HG02571 (cell line): ENCODE measurements around the gene EPN3.

Experiments
- ATAC-seq: cut with Tn5 transposase; IDR thresholded peaks from one replicate; pipeline ENCODE4 v1.9.1; 2021; ENCODE audit warnings: mild to moderate bottlenecking, moderate library complexity; ENCODE audit not compliant: unreplicated experiment

EPN3 gene

DNA sequence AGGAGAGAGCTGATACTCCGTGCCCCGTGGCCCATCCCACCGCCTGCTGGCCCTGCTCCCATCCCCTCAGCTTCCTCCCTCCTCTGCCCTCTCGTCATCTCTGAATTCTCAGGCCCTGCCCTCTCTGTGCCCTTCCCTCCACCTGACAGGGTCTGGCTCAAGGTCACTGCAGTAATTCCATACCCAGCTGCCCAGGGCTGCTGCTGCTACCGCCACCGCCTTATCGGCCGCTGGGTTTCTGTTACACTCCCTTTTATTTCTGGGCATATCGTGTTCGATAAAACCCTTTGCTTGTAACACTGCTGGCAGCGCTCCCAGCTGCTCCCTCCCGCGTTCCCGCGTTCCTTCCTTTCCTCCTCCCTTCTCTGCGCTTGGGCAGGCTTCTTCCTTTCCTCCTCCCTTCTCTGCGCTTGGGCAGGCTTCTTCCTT lies 1.2 kb downstream of the EPN3 start:
- no peak for ATAC-seq

DNA sequence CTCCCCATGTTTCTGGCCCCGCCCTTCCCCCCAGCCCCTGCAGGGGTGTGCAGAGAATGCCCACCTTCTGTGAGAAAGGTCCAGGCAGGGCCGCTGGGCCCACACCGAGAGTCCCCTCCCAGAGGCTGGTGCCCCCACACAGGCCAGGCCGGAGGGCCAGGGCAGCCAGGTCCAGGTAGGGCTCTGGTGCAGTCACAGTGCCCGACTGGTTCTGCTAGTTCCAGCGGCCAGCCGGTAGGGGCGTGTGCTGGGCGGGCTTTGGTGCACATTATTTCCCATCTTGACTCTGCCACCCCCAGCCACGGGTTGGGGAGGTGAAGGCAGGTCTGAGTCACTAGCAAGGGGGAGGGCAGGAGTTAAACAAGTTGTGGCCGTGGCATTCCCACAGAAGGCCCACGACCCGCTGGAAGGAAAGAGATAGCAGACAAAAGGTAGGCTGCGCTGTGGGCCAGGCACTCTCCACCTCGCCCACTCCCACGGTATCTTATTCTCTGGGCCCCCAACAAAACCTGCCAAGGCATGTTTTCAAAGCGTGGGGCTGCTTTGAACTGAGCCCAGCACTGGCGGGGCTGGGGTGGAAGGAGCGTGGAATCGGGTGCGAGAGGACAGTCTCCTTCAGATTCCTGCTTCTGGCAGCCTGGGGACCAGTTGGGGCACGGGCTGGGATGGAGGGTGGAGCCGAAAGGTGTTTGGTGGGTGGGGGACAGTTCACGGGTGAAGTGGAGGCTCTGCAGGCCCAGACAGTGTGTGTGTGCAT lies 1.9 kb downstream of the EPN3 start:
- no peak for ATAC-seq

DNA sequence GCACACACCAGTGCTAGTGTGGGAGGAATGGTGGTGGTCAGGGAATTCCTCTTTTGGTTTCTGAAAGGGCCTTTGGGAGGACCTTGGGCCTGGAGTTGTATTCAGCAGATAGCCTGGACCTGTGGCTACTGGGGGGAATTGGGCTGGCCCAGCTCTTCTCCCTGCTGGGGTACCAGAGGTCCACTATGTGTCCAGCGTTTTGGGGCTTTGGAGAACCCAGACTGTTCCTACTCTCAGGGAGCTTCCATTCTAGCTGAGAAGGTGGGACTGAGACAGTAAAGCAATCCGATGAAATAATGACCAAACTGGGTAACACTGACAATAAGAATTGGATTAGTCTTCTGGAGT lies 2.4 kb downstream of the EPN3 start:
- no peak for ATAC-seq

DNA sequence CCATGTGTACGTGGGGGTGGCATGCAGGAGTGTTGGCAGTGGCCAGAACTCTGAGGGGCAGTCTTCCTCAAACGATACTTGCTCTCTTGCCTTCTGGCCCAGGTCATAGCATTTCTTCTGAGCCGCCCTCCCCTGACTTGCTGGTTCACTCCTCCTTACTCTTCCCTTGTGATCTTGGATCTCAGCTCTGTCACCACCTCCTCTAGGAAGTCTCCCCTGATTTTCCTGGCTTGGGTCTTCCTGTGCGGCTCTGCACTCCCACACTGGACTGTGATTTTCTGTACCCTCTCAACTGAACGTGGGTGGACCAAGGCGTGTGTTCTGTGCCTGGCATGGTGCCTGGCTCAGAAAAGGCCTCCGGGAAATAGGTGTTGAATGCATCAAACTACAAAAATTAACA lies 2.9 kb downstream of the EPN3 start:
- ATAC-seq: no peak

DNA sequence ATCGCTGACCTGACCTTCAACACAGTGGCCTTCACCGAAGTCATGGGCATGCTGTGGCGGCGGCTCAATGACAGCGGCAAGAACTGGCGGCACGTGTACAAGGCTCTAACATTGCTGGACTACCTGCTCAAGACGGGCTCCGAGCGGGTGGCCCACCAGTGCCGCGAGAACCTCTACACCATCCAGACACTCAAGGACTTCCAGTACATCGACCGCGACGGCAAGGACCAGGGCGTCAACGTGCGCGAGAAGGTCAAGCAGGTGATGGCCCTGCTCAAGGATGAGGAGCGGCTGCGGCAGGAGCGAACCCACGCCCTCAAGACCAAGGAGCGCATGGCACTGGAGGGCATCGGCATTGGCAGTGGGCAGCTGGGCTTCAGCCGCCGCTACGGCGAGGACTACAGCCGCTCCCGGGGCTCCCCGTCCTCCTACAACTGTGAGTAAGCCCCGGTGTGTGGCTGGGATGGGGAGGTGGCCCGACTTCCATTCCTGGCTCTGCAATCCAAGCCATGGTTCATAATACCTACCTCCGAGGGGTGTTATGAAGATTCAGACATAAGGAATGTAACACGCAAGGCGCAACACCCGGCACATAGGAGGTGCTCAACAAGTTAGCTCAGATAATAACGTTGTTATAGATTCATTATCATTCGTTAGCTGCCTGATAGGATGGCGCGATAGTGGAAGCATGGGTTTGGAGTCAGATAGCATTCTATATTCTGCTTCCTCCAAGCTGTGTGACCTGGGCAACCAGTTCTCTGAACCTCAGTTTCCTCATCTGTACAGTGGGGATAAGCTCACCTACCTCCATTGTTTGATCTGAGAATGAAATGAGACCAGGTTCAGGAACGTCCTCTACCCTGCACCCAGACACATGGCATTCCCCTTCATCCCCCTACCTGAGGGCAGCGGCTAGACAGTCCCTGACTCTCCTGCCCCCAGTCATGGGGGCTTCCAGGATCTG lies 4.4 kb downstream of the EPN3 start:
- ATAC-seq: no peak

DNA sequence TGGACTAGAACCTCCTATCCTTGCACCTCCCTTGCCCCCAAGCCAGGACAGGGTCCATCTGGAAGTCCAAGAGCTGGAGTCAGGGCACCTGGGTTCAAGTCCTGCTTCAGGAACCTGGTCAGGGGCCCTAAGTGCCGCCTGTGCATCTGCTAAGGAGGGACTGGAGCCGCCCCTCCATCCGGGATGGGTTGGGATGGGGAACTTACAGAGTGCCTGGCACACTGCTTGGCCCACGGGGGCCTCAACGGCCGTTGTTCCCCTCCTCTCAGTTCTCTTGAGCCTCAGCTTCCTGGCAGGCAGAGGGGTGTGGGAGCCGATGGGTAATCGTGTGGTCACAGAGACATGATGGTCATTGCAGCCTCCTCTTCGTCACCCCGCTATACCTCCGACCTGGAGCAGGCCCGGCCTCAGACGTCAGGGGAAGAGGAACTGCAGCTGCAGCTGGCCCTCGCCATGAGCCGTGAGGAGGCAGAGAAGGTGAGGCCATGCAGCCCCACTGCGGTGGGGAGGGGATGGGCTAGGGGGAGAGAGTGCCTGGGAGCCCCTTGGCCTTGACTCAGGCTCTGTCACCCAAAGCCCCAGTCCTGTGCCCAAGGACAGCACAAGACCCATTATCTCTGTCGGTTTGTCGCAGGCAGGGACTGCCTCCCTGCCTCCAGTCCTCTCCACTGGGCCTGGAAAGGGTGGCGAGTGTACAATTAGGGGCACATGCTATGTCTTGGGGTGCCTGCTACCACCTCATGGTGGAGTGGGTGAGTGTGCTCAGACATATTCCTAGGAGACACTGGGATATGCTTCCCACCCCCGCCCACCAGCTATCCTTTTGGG lies 5.4 kb downstream of the EPN3 start:
- no peak for ATAC-seq

DNA sequence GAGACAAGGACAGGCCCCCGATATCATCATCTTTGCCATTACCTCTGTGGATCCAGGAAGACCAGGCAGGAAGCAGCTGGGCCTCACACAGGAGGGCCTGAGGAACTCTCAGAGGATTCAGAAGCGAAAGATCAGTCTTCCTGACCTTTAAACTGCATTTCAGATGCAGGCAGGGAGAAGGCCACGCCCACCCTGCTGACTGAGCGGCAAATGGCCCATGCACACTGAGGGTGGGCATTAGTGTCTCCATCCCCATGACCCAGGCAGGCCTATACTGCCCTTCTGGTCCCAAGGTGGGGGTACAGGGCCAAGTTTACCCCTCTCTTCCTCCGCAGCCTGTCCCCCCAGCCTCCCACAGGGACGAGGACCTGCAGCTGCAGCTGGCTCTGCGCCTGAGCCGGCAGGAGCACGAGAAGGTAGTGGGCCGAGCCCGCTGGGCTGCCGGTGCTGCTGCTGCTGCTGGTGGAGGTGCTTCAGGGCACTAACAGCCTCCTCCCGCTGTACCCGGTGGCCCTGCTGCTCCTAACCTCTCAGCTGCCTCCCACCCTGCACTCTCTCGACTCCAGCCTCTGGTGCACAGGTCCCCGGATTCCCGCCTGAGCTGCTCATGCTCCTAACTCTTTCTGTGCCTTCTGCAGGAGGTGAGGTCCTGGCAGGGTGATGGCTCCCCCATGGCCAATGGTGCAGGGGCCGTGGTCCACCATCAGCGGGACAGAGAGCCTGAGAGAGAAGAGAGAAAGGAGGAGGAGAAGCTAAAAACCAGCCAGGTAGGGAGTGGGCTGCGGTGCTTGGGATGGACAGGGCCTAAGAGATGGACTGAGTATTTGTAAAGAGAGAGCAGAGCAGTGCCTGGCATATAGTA lies 6.2 kb downstream of the EPN3 start:
- no peak for ATAC-seq

DNA sequence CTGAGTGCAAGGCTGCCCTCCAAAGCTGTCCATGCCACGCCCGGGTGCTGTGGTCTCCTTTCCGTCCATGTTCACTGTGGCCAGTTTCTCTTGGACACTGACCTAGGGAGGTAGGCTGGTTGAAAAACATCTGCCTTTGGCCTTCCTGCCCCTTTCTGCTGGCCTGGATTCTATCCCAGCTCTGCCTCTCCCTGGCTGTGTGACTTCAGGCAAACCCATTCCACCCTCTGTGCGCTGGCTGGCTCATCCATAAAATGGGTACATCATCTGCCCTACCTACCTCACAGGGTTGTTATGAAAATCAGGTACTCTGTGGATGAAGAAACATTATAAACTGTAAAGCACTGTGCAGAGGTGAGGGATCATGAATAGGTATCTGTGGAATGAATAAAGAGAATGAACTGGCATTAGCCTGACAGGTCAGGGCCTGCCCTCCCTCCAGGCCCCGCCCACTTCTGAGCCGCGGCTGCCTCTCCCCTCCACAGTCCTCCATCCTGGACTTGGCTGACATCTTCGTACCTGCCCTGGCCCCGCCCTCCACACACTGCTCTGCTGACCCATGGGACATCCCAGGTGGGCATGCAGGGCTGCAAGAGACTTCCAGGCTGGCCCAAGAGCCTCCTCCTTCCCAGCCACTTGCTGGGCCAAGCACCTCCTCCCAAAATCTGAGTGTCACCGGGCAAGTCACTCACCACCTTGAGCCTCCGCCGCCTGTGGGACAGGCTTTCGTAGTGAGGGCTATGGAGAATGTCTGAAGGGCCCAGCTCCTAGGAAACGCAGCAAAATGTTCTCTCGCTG lies 7.4 kb downstream of the EPN3 start:
- no peak for ATAC-seq

DNA sequence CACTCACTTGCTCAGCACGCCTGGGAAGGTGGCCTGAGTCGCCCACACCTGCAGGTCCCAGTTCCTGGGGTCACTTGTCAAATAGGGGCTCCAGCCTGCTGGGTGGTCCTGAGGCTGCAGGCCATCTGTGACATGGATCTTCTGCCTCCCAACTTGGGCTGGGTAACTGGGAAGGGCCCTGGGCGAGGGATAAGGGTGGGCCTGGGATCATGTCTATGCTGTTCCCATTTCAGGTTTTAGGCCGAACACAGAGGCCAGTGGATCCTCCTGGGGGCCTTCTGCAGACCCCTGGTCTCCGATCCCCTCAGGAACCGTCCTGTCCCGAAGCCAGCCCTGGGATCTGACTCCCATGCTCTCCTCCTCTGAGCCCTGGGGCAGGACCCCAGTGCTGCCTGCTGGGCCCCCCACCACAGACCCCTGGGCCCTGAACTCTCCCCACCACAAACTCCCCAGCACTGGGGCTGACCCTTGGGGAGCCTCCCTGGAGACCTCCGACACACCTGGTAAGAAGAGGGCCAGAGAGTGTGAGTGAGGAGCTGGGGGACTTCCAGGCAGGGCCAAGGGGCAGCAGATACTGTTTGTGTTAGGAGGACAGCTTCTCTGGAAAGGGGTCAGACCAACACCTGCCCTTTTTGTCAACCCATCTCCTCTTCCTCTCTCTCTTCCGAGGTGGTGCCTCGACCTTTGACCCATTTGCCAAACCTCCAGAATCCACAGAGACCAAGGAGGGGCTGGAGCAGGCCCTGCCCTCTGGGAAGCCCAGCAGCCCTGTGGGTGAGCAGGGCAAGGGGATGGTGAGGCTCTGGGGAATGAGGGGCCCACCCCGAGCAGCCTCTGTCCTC lies 8.2 kb downstream of the EPN3 start:
- no peak for ATAC-seq

DNA sequence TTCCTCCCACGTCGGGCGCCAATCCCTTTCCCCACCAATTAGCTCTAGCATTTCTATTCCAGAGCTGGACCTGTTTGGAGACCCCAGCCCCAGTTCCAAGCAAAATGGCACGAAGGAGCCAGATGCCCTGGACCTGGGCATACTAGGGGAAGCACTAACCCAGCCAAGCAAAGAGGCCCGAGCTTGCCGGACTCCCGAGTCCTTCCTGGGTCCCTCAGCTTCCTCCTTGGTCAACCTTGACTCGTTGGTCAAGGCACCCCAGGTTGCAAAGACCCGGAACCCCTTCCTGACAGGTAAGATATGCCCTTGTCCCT lies 8.8 kb downstream of the EPN3 start:
- ATAC-seq: no peak

DNA sequence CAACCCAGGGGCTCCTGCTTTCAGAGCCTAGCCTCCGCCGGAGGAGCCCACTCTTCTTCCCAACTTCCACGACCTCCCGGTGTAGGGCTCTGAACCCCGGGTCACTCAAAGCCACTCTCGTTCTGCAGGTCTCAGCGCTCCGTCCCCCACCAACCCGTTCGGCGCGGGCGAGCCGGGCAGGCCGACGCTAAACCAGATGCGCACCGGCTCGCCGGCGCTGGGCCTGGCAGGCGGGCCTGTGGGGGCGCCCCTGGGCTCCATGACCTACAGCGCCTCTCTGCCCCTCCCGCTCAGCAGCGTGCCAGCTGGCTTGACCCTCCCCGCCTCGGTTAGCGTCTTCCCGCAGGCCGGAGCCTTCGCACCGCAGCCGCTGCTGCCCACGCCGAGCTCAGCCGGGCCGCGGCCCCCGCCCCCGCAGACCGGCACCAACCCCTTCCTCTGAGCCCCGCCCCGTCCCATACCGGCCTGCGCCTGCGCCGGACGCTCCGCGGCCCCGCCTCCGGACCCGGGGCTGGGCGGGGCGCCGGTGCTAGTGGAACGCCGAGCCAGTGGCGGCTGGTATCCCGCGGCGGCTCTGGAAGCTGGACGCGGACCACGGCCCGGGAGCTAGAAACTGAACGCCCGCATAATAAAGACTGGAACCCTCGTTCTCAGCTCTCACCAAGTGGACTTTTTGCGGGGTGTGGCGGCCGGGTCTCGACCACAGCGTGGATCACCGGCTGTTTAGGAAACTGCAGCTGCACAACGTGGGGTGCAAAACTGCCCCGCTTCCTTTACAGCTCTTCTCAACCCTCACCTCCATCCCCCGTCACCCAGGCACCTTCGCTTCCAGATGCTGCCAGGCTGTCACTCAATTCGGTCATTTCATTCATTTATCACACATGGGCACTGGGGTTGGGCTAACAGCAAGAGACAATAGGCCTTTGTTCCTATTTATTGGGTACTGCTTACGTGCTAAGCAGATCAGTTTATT lies 9.5 kb downstream of the EPN3 start:
- peak; percentile 75 for ATAC-seq

DNA sequence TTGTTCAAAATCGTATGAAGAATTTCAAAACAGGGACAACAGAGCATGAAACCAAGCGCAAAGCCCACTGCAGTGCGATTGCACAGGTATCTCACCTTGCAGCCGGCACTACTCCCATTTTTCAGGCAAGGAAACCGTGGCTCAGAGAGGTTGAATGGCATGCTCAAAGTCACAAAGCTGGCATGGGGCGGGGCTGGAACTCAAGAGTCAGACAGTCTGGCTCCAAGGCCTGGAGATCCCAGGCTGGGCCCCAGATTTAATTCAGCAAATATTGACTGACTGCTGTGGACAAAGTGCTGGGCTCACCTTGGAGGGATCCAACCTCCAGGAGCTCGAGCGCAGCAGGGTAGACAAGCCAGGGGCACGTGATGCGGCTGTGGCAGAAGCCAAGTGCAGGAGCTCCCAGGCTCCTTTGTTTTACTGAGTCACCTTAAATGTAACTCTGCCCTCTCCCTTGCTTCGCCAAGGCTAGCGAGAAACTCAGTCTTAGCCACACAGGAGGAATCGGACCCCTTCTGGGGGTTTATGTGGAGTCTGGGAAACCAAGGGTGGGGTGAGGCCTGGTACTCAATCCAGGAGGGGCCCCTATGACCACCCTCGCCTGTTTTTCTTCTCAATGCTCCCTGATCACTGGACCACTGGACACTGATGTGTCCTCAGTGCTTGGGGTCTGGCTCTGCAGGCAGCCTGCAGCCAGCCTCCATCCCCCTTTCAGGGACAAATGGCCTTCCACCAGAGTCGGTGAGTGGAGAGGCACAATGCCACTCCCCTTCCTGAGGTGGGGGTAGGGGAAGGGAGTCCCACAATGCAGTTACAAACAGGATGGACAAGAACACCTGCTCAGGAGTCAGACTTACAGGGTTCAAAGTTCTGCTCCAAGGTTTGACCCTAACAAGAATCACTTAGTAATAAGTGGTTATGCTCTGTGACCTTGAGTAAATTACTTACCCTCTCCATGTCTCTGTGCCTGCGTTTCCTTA lies 10.6 kb downstream of the EPN3 start:
- ATAC-seq: no peak

DNA sequence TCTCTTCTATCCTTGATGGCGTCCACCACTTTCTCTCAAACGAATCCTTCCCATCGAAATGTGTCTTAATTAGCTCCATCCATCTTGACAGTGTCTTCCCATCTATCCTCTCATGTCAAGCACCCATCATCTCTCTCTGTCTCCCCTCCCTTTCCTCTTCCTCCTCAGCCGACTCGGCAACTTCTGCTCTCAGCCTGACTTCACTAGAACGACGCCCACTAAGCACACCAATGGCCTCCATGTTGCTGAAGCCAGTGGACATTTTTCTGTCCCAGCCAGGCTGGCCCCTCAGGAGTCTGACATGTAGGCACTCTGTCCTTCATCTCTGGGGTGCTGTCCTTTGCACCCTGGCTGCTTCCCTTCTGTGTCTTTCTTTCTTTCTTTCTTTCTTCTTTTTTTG lies 12.0 kb downstream of the EPN3 start:
- no peak for ATAC-seq

DNA sequence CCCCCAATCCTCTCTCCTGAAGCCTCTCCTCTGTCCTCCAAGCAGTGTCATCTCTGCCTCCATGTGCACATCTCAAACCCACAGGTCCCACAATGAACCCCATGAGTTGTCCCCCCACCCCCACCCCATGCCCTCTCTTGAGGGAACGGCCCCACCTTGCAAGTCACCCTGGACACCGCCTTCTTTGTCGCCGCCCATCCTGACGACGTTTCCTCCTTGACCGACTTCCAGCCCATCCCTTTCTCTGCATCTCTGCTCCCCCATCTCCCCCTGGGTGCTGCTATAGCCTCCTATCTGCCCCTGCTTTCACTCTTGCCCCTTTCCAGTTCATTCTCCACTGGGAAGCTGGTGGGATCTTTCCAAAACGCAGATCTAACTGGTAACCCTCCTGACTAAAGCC lies 12.8 kb downstream of the EPN3 start:
- no peak for ATAC-seq

DNA sequence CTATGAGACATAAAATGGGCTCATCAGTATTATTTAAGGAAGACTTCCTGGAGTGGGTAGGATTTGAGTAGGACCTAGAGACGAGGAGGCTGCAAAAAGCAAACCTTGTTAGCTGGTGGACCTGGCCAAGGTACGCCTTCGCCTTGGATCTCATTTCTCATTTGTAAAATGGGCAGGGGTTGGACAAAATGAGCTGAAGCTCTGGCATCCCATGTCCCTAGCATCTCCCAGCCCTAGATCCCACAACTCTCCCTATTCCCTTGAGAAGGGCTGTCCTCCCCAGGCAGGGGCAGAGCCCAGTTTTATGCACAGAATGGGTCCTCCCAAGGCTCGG lies 14.1 kb downstream of the EPN3 start:
- no peak for ATAC-seq

DNA sequence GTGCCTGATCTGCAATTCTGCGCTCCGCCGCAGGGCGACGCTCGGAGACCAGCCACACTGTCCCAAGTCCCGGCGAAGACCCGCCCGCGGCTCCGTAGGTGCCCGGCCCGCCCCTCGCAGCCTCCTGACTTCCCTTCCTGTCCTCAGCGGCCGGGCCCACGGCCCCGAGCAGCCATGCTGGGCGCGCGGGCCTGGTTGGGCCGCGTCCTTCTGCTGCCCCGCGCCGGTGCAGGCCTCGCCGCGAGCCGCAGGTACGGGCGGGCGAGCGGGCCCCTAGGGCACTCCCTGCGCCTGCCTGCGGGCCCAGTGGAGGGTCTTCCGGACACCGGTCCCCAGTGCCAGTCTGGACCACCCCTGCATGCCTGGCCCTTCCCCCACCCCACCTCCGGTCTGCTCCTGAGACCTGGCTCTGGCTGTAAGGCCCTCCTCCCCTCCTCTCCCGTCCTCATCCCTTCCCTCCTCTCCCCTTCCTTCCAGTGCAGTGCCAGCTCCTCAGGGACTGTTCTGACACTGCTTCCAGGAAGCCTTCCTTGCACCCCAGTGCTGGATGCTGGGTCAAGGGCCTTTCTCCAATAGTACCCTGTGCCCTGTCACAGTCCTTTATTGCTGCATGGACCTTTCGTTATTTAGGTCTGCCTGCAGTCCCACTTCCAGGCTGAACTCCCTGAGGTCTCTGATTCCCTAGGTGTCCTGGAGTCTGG lies 14.7 kb downstream of the EPN3 start, which contains the start of gene SPATA20:
TSS of gene SPATA20 (plus strand) at position 140 of the 701 bp plus-strand sequence. CDS start at position 175, 35 bp downstream.
- peak; percentile 65 for ATAC-seq
